ENCODE data around the gene MCM9. TPM values are rescaled to one million over a fixed set of nuclear protein-coding genes. Genes with fewer than 3 reads are reported as not detected.

MCM9 gene
- polyA plus RNA-seq, 3 donors: 9.4 to 11.9 (median 9.8) TPM

DNA sequence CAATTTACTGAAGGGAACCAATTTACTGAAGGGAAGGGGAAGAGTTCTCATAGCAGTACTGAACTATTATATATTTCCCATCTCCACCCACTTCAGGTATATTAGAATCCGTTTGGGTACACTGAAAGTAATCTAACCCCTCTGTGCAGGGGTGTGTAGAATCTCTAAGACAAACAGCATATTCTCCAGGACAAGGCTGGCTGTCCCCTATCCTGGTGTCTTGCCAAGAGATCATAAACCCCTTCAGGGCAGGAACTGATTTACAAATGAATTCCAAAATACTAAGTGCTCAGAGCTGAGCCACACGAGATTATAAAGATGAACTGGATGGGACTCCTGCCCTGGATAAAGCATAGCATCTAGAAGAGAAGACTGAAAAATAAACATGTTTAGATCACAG, 31.8 kb downstream of the MCM9 start:
- DNase-seq: no peak
- no peaks in the 10 kb centered on the region for H3K9me3 Mint-ChIP-seq
- H3K36me3 Mint-ChIP-seq: peaks cover 67 to 76% of the 10 kb centered on the region in 2 donors
- H3K9me3 ChIP-seq (replicated peaks in 1 of 2; ENCODE audit: control insufficient read depth in 1 of 2, insufficient read depth in 1 of 2, low read length in 2 of 2): no peaks in the 10 kb centered on the region
- H3K4me1 Mint-ChIP-seq: peaks cover 10% of the 10 kb centered on the region
- H3K27ac ChIP-seq (ENCODE audit: low read depth in 1 of 2, low read length in 2 of 2): peak overlapping the region in 1 of 2 donors; percentile 10
- no peak overlapping the region for H3K9ac ChIP-seq (ENCODE audit: insufficient read depth, low read length, poor library complexity, severe bottlenecking)
- H3K4me1 ChIP-seq (ENCODE audit: control insufficient read depth in 1 of 2, insufficient read depth in 2 of 2, low read length in 2 of 2): no peaks in the 10 kb centered on the region
- peaks cover 0 to 1% (median 0%) of the 10 kb centered on the region in 3 donors for H3K27me3 Mint-ChIP-seq (ENCODE audit: low read depth in 3 of 3)
- WGBS (ENCODE audit: insufficient coverage): 100% methylated on average over 1 of the region's 2 CpGs
- no peak overlapping the region for H3K4me3 ChIP-seq (replicated peaks in 1 of 3; ENCODE audit: low read depth in 2 of 3, low read length in 3 of 3)
- no peaks in the 10 kb centered on the region for H3K27me3 ChIP-seq (ENCODE audit: control insufficient read depth in 2 of 2, insufficient read depth in 2 of 2, low read length in 2 of 2)
- peak overlapping the region in 1 of 7 donors; percentile 15 for H3K27ac Mint-ChIP-seq
- peaks cover 44% of the 10 kb centered on the region for H4K20me1 ChIP-seq (ENCODE audit: insufficient read depth, low read length)
- H3K4me2 ChIP-seq (replicated peaks; ENCODE audit: extremely low read depth, low read length, poor library complexity, severe bottlenecking): no peak overlapping the region
- H2AFZ ChIP-seq (ENCODE audit: insufficient read depth, low read depth, low read length, poor library complexity, severe bottlenecking): no peak overlapping the region
- TF ChIP-seq, protein P1, sequence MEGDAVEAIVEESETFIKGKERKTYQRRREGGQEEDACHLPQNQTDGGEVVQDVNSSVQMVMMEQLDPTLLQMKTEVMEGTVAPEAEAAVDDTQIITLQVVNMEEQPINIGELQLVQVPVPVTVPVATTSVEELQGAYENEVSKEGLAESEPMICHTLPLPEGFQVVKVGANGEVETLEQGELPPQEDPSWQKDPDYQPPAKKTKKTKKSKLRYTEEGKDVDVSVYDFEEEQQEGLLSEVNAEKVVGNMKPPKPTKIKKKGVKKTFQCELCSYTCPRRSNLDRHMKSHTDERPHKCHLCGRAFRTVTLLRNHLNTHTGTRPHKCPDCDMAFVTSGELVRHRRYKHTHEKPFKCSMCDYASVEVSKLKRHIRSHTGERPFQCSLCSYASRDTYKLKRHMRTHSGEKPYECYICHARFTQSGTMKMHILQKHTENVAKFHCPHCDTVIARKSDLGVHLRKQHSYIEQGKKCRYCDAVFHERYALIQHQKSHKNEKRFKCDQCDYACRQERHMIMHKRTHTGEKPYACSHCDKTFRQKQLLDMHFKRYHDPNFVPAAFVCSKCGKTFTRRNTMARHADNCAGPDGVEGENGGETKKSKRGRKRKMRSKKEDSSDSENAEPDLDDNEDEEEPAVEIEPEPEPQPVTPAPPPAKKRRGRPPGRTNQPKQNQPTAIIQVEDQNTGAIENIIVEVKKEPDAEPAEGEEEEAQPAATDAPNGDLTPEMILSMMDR (IDR thresholded peaks at IDR 0.05): no peak
- peaks cover 51% of the 10 kb centered on the region for H3K79me2 ChIP-seq (ENCODE audit: insufficient read depth, low read length)
- H3K4me3 Mint-ChIP-seq: no peak overlapping the region
- H3K36me3 ChIP-seq (replicated peaks in 1 of 2; ENCODE audit: control insufficient read depth in 1 of 2, insufficient read depth in 2 of 2, low read length in 2 of 2): peaks cover 59 to 89% of the 10 kb centered on the region in 2 donors
- intact Hi-C loops (cut with micrococcal nuclease): no loop called here

GRCh38 chr6:118902726-118903125, 32.2 kb downstream of the MCM9 start:
- Histone ChIP-seq H3K36me3 (replicated peaks in 1 of 2; ENCODE audit: control insufficient read depth in 1 of 2, insufficient read depth in 2 of 2, low read length in 2 of 2) (peaks cover 55 to 85% of the 10 kb centered on the region in 2 donors), H3K4me1 (ENCODE audit: control insufficient read depth in 1 of 2, insufficient read depth in 2 of 2, low read length in 2 of 2) (no peaks in the 10 kb centered on the region), H3K27ac (ENCODE audit: low read depth in 1 of 2, low read length in 2 of 2) (peak overlapping the region in 1 of 2 donors; percentile 10), H3K79me2 (ENCODE audit: insufficient read depth, low read length) (peaks cover 55% of the 10 kb centered on the region), H3K4me2 (replicated peaks; ENCODE audit: extremely low read depth, low read length, poor library complexity, severe bottlenecking) (no peak overlapping the region), H3K4me3 (replicated peaks in 1 of 3; ENCODE audit: low read depth in 2 of 3, low read length in 3 of 3) (no peak overlapping the region), H4K20me1 (ENCODE audit: insufficient read depth, low read length) (peaks cover 48% of the 10 kb centered on the region), H3K27me3 (ENCODE audit: control insufficient read depth in 2 of 2, insufficient read depth in 2 of 2, low read length in 2 of 2) (no peaks in the 10 kb centered on the region), H2AFZ (ENCODE audit: insufficient read depth, low read depth, low read length, poor library complexity, severe bottlenecking) (no peak overlapping the region), H3K9ac (ENCODE audit: insufficient read depth, low read length, poor library complexity, severe bottlenecking) (no peak overlapping the region), H3K9me3 (replicated peaks in 1 of 2; ENCODE audit: control insufficient read depth in 1 of 2, insufficient read depth in 1 of 2, low read length in 2 of 2) (no peaks in the 10 kb centered on the region)
- Mint-ChIP-seq H3K4me1 (peaks cover 13% of the 10 kb centered on the region), H3K9me3 (no peaks in the 10 kb centered on the region), H3K27me3 (ENCODE audit: low read depth in 3 of 3) (peaks cover 0 to 1% (median 0%) of the 10 kb centered on the region in 3 donors), H3K36me3 (peaks cover 63 to 74% of the 10 kb centered on the region in 2 donors), H3K27ac (peak overlapping the region in 1 of 7 donors; percentile 15), H3K4me3 (no peak overlapping the region)
- DNase-seq: no peak
- TF ChIP-seq, protein P1 (IDR thresholded peaks at IDR 0.05): no peak
- intact Hi-C loops (cut with micrococcal nuclease): no loop called here

All from CD14-positive monocyte (primary cell).